ENCODE data around the gene CSDE1.

GRCh38 chr1:114770989-114771388, 13.2 kb upstream of the CSDE1 start:
- TF ChIP-seq CTCF (IDR thresholded peaks at IDR 0.05; ENCODE audit: insufficient read depth, low read length, poor library complexity, severe bottlenecking) (no peak), EZH2phosphoT487 (conservative IDR thresholded peaks at IDR 0.05; ENCODE audit: low read length) (no peak)

All from SU-DHL-6 (cell line).